HG03196 (cell line): Measurements from ENCODE around the gene TBRG4.

Source experiments
- ATAC-seq: cut with Tn5 transposase; IDR thresholded peaks from one replicate; pipeline ENCODE4 v1.9.1; 2021; ENCODE audit not compliant: unreplicated experiment

Gene TBRG4

DNA sequence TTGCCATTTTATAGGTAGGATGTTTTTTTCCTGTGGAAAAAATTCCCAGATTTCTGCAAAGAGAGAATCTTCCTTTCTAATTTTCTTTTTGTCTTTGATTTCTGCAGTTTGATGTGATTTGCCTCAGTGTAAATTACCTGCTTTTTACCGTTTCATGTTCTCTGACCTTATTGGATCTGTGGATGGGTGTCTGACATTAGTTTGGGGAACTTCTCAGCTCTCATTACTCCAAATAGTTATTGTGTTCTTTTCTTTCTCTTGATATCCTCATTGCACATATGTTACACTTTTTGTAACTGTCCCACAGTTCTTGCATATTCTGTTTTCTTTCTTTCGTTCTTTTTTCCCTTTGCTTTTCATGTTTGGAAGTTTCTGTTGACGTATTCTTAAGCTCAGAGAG lies 51.2 kb downstream of the TBRG4 start:
- ATAC-seq, result no peak

DNA sequence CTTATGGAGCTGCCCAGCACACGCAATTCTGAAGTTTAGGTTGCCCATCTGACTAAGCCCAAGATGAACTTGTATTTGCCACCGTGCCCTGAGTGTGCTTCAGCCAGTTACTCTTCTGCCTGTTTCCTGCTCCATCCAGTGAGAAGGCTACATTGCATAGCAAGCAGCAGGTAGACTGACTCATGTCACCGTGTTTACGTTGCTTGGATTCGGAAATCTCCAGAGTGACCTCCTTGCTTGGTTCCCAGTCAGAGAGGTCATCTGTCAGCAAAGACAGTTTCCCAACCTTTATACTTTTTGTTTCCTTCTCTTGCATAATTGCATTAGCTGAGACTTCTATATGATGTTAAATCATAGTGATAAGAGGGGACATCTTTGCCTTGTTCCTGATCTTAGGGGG lies 53.6 kb downstream of the TBRG4 start:
- ATAC-seq, result no peak

DNA sequence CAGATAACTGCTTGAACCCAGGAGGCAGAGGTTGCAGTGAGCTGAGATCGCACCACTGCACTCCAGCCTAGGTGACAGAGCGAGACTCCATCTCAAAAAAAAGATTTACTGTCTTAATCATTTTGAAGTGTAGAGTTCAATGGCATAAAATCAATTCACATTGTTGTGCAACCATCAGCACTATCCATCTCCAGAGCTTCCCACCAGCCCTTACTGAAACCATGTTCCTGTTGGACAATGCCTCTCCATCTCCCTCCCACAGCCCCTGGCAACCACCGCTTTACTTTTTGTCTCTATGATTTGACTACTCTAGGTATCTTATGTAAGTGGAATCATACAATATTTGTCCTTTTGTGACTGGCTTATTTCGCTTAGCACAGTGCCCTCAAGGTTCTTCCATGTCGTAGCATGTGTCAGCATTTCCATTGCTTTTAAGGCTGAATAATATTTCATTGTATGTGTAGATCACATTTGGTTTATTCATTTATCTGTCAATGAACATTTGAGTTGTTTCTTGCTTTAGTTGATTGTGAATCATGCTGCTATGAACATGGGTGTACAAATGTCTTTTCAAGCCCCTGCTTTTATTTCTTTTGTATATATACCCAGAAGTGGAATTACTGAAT lies 55.8 kb downstream of the TBRG4 start:
- no peak for ATAC-seq

DNA sequence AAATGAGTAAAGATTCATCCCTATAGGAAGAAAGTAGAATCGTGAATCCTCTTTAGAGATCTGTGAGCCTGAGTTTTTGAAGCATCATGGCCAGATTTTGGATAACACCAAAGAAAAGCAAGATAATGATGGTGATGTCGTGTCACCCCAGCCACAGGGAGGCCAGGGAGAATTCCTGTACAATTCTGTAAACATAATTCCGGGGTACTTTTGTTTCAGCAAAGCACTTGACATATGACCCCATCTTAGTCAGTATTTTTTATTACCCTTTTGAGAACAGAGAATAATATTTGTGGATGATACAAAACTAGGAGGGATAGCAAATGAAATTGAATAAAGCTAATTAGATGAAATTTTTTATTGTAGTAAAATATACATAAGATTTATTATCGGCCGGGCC lies 56.5 kb downstream of the TBRG4 start:
- ATAC-seq, result no peak

DNA sequence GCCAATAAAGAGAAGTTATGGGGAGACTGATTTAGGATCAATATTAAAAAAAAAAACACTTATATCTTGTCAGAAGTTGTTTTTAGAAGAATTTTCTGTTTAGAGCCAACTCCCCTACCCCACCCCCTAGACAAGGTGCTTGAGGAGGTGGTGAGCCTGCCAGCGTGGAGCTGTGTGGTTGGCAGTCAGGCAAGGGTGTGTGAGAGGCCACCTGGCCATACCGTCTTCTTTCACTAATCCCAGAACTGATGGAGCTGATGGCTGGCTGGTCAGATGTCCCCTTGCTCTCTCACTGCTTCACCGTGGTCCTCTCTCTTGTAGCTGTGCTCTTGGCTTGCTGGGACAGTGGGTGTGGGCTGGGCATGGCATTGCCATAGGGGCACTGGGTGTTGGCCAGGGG lies 57.1 kb downstream of the TBRG4 start:
- no peak for ATAC-seq

DNA sequence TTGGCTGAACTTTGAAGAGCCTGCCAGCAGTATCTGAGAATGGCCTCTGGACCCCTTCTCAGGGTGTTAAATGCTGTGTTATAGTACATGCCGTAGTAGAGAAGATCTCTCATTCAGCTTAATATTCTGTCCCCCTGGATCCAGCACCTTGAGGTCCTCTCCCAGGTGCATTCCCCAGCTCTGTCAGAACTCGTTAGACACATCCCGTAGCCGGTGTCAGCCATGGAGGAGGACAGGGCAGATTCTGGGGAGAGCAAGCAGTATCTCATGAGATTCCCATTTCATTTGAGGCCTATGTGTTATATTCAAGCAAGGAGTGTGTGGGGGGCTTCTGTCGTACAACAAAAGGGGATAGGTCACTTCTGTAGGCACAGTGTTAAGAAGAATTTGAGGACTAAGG lies 57.6 kb downstream of the TBRG4 start:
- no peak for ATAC-seq

DNA sequence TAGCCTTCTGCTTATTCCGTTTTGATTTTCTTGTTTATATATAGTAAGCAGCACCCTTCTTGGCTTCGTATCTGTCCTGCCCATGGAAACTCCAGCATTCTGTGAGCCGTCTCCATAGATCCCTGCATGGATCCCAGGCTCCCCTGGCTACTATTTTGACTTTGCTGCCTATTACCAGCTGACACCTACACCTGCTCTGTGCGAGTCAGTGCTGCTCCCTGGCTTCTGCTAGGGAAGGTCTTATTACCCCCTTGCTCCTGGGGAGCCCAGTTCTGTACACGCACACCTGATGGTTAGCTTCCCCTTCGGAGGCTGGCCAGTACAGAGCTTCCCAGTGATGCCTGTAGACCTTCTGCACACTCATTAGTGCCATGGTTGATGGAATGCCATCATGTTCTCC lies 58.1 kb downstream of the TBRG4 start:
- ATAC-seq, result no peak

DNA sequence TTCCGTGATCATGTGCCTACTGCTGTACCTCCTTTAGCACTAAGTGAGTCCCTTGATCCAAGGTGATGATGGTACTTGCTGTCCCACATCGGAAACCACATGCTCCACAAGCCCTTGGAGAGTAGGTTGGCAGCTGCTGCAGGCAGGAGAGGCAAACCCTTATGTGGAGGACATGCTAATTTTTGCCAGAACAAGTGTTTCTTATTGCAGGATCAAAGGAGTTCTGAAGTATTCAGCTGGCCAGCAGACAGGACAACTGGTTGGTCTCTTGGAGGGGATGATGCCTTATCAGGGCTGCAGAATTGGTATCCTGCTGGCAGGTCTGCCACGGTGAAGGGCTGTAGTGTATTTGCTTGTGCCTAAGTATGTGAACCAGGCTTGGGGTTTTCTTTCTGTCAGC lies 59.5 kb downstream of the TBRG4 start:
- no peak for ATAC-seq

DNA sequence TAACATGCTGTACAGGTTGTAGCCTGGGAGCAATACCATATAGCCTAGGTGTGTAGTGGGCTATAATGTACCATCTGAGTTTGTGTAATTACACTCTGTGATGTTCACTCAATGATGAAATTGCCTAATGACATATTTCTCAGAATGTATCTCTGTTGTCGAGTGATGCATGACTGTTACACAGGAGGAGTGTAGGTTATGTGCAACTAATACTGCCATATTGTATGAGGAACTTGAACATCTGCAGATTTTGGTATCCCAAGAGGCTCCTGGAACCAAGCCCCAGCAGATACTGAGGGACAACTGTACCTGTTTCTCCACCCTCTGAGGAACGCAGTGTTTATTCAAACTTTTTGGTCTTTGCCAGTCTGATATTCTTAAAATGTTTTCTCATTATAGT lies 61.3 kb downstream of the TBRG4 start:
- no peak for ATAC-seq
